Measurements from ENCODE around the gene SUPT3H.

- no peak for TF ChIP-seq CTCF (optimal IDR thresholded peaks at IDR 0.05 in 1 of 3, IDR thresholded peaks at IDR 0.05 in 1 of 3, conservative IDR thresholded peaks at IDR 0.05 in 1 of 3; ENCODE audit: extremely low read depth in 1 of 3, insufficient read depth in 2 of 3, low read length in 3 of 3)
- TF ChIP-seq EZH2 (IDR thresholded peaks at IDR 0.05; ENCODE audit: low read length): no peak
Measured at GRCh38 chr6:45215759-45216158, 162.0 kb downstream of the SUPT3H start.
